Esophagus squamous epithelium (tissue), 4 donors: ENCODE data around the gene KCNMA1.

Experiments used
- POLR2A ChIP-seq, 4 donors: fragments of 450-650 bp; IDR thresholded peaks; one replicate each; pipeline ENCODE4 v1.6.1; 2017; ENCODE audit warnings: antibody characterized with exemption in 4 of 4, mild to moderate bottlenecking in 4 of 4, moderate library complexity in 3 of 4
- TF ChIP-seq, protein P1 (sequence below), 6 experiments: fragments of 450-650 bp in 4 of 6; fragments of 200-600 bp in 2 of 6; sonication (generic) in 2 of 6; IDR thresholded peaks; one replicate each; pipeline ENCODE4 v1.5.1; 2016 to 2019; ENCODE audit warnings: antibody characterized with exemption in 6 of 6, mild to moderate bottlenecking in 4 of 6, moderate library complexity in 4 of 6

DNA sequence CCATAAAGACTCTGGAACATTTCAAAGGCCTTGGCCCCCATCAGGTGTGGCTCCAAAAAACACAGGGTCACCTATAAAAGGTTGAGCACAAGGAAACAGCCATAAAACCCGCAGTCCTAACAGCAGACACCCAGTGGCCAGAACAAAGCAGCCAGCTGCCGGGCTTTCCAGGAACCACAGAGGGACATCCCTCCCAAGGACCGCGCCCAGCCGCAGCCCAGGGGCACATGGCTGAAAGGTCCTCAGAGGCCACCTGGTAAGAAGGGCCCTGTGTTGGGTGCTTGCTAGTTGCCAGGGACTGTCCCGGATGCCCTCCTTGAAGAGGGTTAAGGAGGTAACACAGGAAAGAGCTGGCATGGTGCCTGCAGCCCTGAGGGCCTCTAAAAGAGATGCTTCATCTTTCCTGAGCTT lies 32.7 kb downstream of the KCNMA1 start:
- TF ChIP-seq POLR2A (IDR thresholded peaks at IDR 0.05), result no peak
- TF ChIP-seq, protein P1, sequence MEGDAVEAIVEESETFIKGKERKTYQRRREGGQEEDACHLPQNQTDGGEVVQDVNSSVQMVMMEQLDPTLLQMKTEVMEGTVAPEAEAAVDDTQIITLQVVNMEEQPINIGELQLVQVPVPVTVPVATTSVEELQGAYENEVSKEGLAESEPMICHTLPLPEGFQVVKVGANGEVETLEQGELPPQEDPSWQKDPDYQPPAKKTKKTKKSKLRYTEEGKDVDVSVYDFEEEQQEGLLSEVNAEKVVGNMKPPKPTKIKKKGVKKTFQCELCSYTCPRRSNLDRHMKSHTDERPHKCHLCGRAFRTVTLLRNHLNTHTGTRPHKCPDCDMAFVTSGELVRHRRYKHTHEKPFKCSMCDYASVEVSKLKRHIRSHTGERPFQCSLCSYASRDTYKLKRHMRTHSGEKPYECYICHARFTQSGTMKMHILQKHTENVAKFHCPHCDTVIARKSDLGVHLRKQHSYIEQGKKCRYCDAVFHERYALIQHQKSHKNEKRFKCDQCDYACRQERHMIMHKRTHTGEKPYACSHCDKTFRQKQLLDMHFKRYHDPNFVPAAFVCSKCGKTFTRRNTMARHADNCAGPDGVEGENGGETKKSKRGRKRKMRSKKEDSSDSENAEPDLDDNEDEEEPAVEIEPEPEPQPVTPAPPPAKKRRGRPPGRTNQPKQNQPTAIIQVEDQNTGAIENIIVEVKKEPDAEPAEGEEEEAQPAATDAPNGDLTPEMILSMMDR (IDR thresholded peaks at IDR 0.05), result no peak
